GM23338 (cell line): ENCODE measurements around the gene VDAC1. TPM values are rescaled to one million over a fixed set of nuclear protein-coding genes. Genes with fewer than 3 reads are reported as not detected.

Source experiments
- ATAC-seq: fragments of 200-7000 bp; cut with Tn5 transposase; 3 replicates; pipeline ENCODE4 v1.9.1; 2020
- DNase-seq: peaks from one replicate; pipeline ENCODE4 v3.0.0-alpha.2; 2015; ENCODE audit warnings: low spot score
- H2AFZ ChIP-seq: fragments of 200-600 bp; sonication (generic); 2 replicates; pipeline ENCODE4 v1.8.0; 2016; ENCODE audit warnings: antibody characterized with exemption, mild to moderate bottlenecking, moderate library complexity
- H3F3A ChIP-seq: fragments of 200-600 bp; sonication (generic); replicated peaks from 2 replicates; pipeline ENCODE4 v1.8.0; 2017; ENCODE audit warnings: antibody characterized with exemption, mixed run types, low read depth
- H3K27ac ChIP-seq: fragments of 200-600 bp; sonication (generic); 2 replicates; pipeline ENCODE4 v1.6.1; 2016; ENCODE audit warnings: low read depth
- H3K27me3 ChIP-seq: fragments of 200-600 bp; sonication (generic); 2 replicates; pipeline ENCODE4 v1.8.0; 2016; ENCODE audit warnings: mild to moderate bottlenecking, mixed run types, moderate library complexity; ENCODE audit not compliant: insufficient read depth
- H3K36me3 ChIP-seq: fragments of 200-600 bp; sonication (generic); 2 replicates; pipeline ENCODE4 v1.8.0; 2016; ENCODE audit warnings: mild to moderate bottlenecking; ENCODE audit not compliant: insufficient read depth
- H3K4me1 ChIP-seq: fragments of 200-600 bp; sonication (generic); 2 replicates; pipeline ENCODE4 v1.8.0; 2016; ENCODE audit warnings: mild to moderate bottlenecking, moderate library complexity; ENCODE audit not compliant: insufficient read depth
- H3K4me2 ChIP-seq: fragments of 200-600 bp; sonication (generic); 2 replicates; pipeline ENCODE4 v1.7.1; 2017; ENCODE audit warnings: mixed run types
- H3K4me3 ChIP-seq: fragments of 200-600 bp; sonication (generic); 2 replicates; pipeline ENCODE4 v1.6.1; 2016; ENCODE audit warnings: mixed run types
- H3K79me2 ChIP-seq: fragments of 200-600 bp; sonication (generic); replicated peaks from 2 replicates; pipeline ENCODE4 v1.8.0; 2017; ENCODE audit warnings: mild to moderate bottlenecking; ENCODE audit not compliant: insufficient read depth
- H3K9me2 ChIP-seq: fragments of 200-600 bp; sonication (generic); 2 replicates; pipeline ENCODE4 v1.8.0; 2017; ENCODE audit not compliant: insufficient read depth
- H4K20me1 ChIP-seq: fragments of 200-600 bp; sonication (generic); replicated peaks from 2 replicates; pipeline ENCODE4 v1.8.0; 2017; ENCODE audit warnings: mild to moderate bottlenecking; ENCODE audit not compliant: insufficient read depth
- H3K27ac Mint-ChIP-seq: 2 replicates; pipeline ENCODE4 v1.8.0; 2020; ENCODE audit warnings: inconsistent platforms, mild to moderate bottlenecking, moderate library complexity, mixed read lengths
- H3K27me3 Mint-ChIP-seq: 3 replicates; pipeline ENCODE4 v1.8.0; 2022; ENCODE audit warnings: low read depth, mild to moderate bottlenecking, moderate library complexity, mixed read lengths, inconsistent platforms; ENCODE audit not compliant: insufficient read depth, poor library complexity
- H3K36me3 Mint-ChIP-seq: 3 replicates; pipeline ENCODE4 v1.8.0; 2021; ENCODE audit warnings: low read depth, mild to moderate bottlenecking, inconsistent platforms, moderate library complexity, mixed read lengths
- H3K4me1 Mint-ChIP-seq: 3 replicates; pipeline ENCODE4 v1.8.0; 2020; ENCODE audit warnings: mild to moderate bottlenecking, inconsistent platforms, mixed read lengths
- H3K4me3 Mint-ChIP-seq: 3 replicates; pipeline ENCODE4 v1.8.0; 2021; ENCODE audit warnings: moderate library complexity, mild to moderate bottlenecking, inconsistent platforms, mixed read lengths
- H3K9me3 Mint-ChIP-seq: 3 replicates; pipeline ENCODE4 v1.8.0; 2020; ENCODE audit warnings: moderate library complexity, mild to moderate bottlenecking, inconsistent platforms, mixed read lengths
- CREB1 ChIP-seq: fragments of 250-450 bp; sonication (Bioruptor Pico); IDR thresholded peaks from 2 replicates; pipeline ENCODE4 v1.5.0; 2020; ENCODE audit warnings: low read depth, mild to moderate bottlenecking, moderate library complexity
- EZH2phosphoT487 ChIP-seq: fragments of 200-600 bp; sonication (generic); IDR thresholded peaks from one replicate; pipeline ENCODE4 v1.8.1; 2018; ENCODE audit warnings: antibody characterized with exemption; ENCODE audit not compliant: unreplicated experiment
- JUNB ChIP-seq: IDR thresholded peaks from one replicate; pipeline ENCODE4 v1.6.1; 2016; ENCODE audit warnings: antibody characterized with exemption; ENCODE audit not compliant: unreplicated experiment
- NANOG ChIP-seq: IDR thresholded peaks from 2 replicates; pipeline ENCODE4 v1.6.1; 2016; ENCODE audit warnings: antibody characterized with exemption, borderline replicate concordance
- STAT1 ChIP-seq: IDR thresholded peaks from one replicate; pipeline ENCODE4 v1.6.1; 2016; ENCODE audit warnings: antibody characterized with exemption; ENCODE audit not compliant: unreplicated experiment
- ZNF331 ChIP-seq: fragments of 250-450 bp; sonication (Bioruptor Pico); IDR thresholded peaks from 2 replicates; pipeline ENCODE4 v1.5.0; 2020; ENCODE audit warnings: low read depth, mild to moderate bottlenecking, moderate library complexity
- polyA plus RNA-seq: library from polyadenylated mRNA; unstranded; fragments of >200 nt; fragmentation: Nextera tagmentation; extraction: Ambion mirVana; gene quantifications from 2 replicates; pipeline ENCODE4 v1.2.1, GENCODE V29; 2016
- total RNA-seq: library from RNA; depleted of rRNA; stranded (reverse); fragments of >200 nt; shearing (Covaris generic); gene quantifications from 2 replicates; pipeline ENCODE4 v1.2.3, GENCODE V29; 2014
- TF ChIP-seq, protein P1 (sequence below): IDR thresholded peaks from 2 replicates; pipeline ENCODE4 v1.6.1; 2016; ENCODE audit warnings: antibody characterized with exemption
- TF ChIP-seq, protein P2 (sequence below): IDR thresholded peaks from one replicate; pipeline ENCODE4 v1.6.1; 2018; ENCODE audit warnings: antibody characterized with exemption; ENCODE audit not compliant: unreplicated experiment

Gene VDAC1
- total and polyA plus RNA-seq, 2 experiments from 2014 or later = 300 to 329 TPM

DNA sequence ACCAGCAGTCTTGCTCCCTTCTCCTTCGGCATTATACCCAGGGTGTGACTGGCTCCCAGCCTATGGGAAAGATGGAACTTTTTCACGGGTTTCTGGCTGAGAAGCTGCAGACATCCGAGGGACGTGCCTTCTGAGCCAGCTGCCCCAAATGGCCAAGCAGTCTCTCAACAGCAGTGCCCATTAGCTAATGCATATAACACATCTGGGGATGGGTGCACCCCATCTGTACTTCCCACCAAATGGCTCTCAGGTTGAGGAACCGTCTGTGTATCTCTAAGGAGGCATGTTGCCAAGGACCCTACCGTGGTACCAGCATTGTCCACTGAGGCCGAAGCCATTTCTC is 61.3 kb downstream of the VDAC1 start:
- H3K36me3 ChIP-seq = no peaks in the 10 kb centered on the region
- DNase-seq (no peak), ATAC-seq (no peak)
- no peaks in the 10 kb centered on the region for H3F3A ChIP-seq
- H3K9me3 Mint-ChIP-seq = no peaks in the 10 kb centered on the region
- no peaks in the 10 kb centered on the region for H3K9me2 ChIP-seq
- H3K4me3 ChIP-seq = no peak overlapping the region
- no peak overlapping the region for H3K4me2 ChIP-seq
- no peaks in the 10 kb centered on the region for H3K79me2 ChIP-seq
- no peak overlapping the region for H3K4me3 Mint-ChIP-seq
- H3K4me1 ChIP-seq = no peaks in the 10 kb centered on the region
- no peaks in the 10 kb centered on the region for H3K36me3 Mint-ChIP-seq
- no peaks in the 10 kb centered on the region for H3K27me3 ChIP-seq
- no peak overlapping the region for H3K27ac Mint-ChIP-seq
- H2AFZ ChIP-seq = no peak overlapping the region
- H3K27me3 Mint-ChIP-seq = no peaks in the 10 kb centered on the region
- no peaks in the 10 kb centered on the region for H4K20me1 ChIP-seq
- TF ChIP-seq, protein P1, sequence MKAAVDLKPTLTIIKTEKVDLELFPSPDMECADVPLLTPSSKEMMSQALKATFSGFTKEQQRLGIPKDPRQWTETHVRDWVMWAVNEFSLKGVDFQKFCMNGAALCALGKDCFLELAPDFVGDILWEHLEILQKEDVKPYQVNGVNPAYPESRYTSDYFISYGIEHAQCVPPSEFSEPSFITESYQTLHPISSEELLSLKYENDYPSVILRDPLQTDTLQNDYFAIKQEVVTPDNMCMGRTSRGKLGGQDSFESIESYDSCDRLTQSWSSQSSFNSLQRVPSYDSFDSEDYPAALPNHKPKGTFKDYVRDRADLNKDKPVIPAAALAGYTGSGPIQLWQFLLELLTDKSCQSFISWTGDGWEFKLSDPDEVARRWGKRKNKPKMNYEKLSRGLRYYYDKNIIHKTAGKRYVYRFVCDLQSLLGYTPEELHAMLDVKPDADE = no peak
- TF ChIP-seq NANOG (no peak), STAT1 (no peak), CREB1 (no peak)
- peaks cover 3% of the 10 kb centered on the region; the same call in 2 of the 3 replicates for H3K4me1 Mint-ChIP-seq
- H3K27ac ChIP-seq = no peak overlapping the region

DNA sequence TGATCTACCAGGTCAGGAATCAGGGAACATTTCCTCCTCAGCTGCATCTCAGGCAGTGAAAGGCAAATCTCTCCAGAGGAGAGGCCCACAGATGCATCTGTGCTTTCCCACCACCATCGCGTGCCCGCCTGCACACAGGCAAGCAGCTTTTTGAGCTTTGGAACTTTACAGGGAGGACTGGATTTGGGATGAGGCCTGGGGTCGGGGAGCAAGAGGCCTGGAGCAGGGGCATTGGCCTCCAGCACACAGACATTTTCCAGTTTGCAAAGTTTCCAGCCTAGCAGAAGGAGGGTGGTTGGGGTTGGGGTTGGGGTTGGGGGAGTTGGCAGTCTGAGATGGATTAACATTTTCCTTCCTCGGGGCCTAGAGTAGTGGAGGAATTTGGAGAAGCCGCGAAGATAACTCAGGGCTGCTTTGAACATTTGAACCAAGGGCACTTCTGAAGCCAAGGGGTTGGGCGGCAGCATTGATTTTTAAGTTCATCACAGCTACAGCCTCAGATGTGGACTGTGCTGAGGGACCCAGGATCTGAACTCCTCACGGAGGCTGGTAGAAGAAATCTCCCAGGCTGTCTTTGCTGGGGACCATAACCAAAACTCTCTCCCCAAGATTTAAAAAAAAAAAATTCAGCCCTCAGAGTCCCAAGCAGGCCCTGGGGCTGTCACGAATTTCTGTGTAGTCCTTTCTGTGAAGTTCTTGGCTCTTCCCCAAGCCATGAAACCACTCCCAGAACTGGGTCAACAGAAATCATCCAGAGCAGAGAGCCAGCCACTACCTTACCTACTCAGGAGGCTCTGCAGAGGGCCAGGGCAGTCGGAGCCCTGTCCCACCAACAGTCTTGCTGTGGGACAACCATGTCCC is 61.9 kb downstream of the VDAC1 start:
- no peaks in the 10 kb centered on the region for H3K36me3 Mint-ChIP-seq
- no peaks in the 10 kb centered on the region for H3K9me3 Mint-ChIP-seq
- Histone ChIP-seq H4K20me1 (no peaks in the 10 kb centered on the region), H3K4me1 (no peaks in the 10 kb centered on the region), H2AFZ (no peak overlapping the region), H3K4me3 (no peak overlapping the region), H3K79me2 (no peaks in the 10 kb centered on the region), H3K36me3 (no peaks in the 10 kb centered on the region), H3K27ac (no peak overlapping the region), H3K27me3 (no peaks in the 10 kb centered on the region), H3K9me2 (no peaks in the 10 kb centered on the region; the same call in 1 of the 2 replicates), H3K4me2 (no peak overlapping the region), H3F3A (no peaks in the 10 kb centered on the region)
- H3K27ac Mint-ChIP-seq = no peak overlapping the region
- TF ChIP-seq EZH2phosphoT487 (no peak), ZNF331 (no peak), NANOG (no peak), JUNB (no peak)
- TF ChIP-seq, protein P2, sequence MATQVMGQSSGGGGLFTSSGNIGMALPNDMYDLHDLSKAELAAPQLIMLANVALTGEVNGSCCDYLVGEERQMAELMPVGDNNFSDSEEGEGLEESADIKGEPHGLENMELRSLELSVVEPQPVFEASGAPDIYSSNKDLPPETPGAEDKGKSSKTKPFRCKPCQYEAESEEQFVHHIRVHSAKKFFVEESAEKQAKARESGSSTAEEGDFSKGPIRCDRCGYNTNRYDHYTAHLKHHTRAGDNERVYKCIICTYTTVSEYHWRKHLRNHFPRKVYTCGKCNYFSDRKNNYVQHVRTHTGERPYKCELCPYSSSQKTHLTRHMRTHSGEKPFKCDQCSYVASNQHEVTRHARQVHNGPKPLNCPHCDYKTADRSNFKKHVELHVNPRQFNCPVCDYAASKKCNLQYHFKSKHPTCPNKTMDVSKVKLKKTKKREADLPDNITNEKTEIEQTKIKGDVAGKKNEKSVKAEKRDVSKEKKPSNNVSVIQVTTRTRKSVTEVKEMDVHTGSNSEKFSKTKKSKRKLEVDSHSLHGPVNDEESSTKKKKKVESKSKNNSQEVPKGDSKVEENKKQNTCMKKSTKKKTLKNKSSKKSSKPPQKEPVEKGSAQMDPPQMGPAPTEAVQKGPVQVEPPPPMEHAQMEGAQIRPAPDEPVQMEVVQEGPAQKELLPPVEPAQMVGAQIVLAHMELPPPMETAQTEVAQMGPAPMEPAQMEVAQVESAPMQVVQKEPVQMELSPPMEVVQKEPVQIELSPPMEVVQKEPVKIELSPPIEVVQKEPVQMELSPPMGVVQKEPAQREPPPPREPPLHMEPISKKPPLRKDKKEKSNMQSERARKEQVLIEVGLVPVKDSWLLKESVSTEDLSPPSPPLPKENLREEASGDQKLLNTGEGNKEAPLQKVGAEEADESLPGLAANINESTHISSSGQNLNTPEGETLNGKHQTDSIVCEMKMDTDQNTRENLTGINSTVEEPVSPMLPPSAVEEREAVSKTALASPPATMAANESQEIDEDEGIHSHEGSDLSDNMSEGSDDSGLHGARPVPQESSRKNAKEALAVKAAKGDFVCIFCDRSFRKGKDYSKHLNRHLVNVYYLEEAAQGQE = no peak
- no peak for DNase-seq
- ATAC-seq = no peak
- no peaks in the 10 kb centered on the region for H3K27me3 Mint-ChIP-seq
- H3K4me1 Mint-ChIP-seq = peaks cover 7% of the 10 kb centered on the region; the same call in 2 of the 3 replicates
- H3K4me3 Mint-ChIP-seq = no peak overlapping the region
